Measurements from ENCODE around the gene TBL1XR1.

TBL1XR1 gene

GRCh38 chr3:177177749-177178221 lies 19.5 kb downstream of the TBL1XR1 start:
- H4K8ac ChIP-seq (ENCODE audit: low read depth, low read length) = no peak overlapping the region
- no peak overlapping the region for H2BK120ac ChIP-seq (ENCODE audit: low read depth, low read length)
- H2AK5ac ChIP-seq (ENCODE audit: low read depth, low read length) = no peak overlapping the region
- no peak overlapping the region for H3K9ac ChIP-seq (ENCODE audit: low read depth, low read length, poor library complexity)
- WGBS, 2 donors (ENCODE audit: extremely low coverage in 2 of 2, insufficient read length in 2 of 2, insufficient replicate concordance in 1 of 2) = no CpG with 5 or more reads among the region's 8 CpGs
- H3K36me3 ChIP-seq (replicated peaks in 1 of 2; ENCODE audit: control insufficient read depth in 2 of 2, insufficient read depth in 2 of 2, low read length in 2 of 2) = peaks cover 2 to 60% of the 10 kb centered on the region in 2 donors
- no peak overlapping the region for H3K4me3 ChIP-seq (ENCODE audit: low read length in 2 of 2)
- H3K14ac ChIP-seq (ENCODE audit: low read length) = no peak overlapping the region
- no peak overlapping the region for H2AFZ ChIP-seq (ENCODE audit: low read length)
- no peak overlapping the region for H3K27ac ChIP-seq (replicated peaks; ENCODE audit: low read length)
- no peak overlapping the region for H2BK12ac ChIP-seq (ENCODE audit: low read length)
- no peak overlapping the region for H3K4ac ChIP-seq (ENCODE audit: low read length)
- H2BK15ac ChIP-seq (ENCODE audit: low read length) = no peak overlapping the region
- H3K4me1 ChIP-seq (ENCODE audit: control insufficient read depth in 2 of 2, insufficient read depth in 1 of 2, low read depth in 1 of 2, low read length in 2 of 2) = peaks cover 4 to 6% of the 10 kb centered on the region in 2 donors
- H3K18ac ChIP-seq (ENCODE audit: low read length) = no peak overlapping the region
- DNase-seq (ENCODE audit: low spot score) = no peak
- no peaks in the 10 kb centered on the region for H3K27me3 ChIP-seq (ENCODE audit: control insufficient read depth in 3 of 3, insufficient read depth in 3 of 3, low read depth in 1 of 3, low read length in 3 of 3)
- no peak overlapping the region for H2BK5ac ChIP-seq (ENCODE audit: low read length)
- H3K9me3 ChIP-seq (replicated peaks in 1 of 2; ENCODE audit: control insufficient read depth in 2 of 2, insufficient read depth in 1 of 2, low read depth in 1 of 2, low read length in 2 of 2) = peaks cover 0 to 37% of the 10 kb centered on the region in 2 donors
- no peak overlapping the region for H3K23ac ChIP-seq (ENCODE audit: low read depth, low read length, poor library complexity)
- no peak overlapping the region for H3K4me2 ChIP-seq (ENCODE audit: insufficient read depth, low read length, poor library complexity, severe bottlenecking)
- peaks cover 7% of the 10 kb centered on the region for H3K79me1 ChIP-seq (ENCODE audit: low read depth, low read length)
- no peak overlapping the region for H4K91ac ChIP-seq (ENCODE audit: low read depth, low read length, poor library complexity)

- Histone ChIP-seq H3K9me3 (replicated peaks in 1 of 2; ENCODE audit: control insufficient read depth in 2 of 2, insufficient read depth in 1 of 2, low read depth in 1 of 2, low read length in 2 of 2) (peaks cover 0 to 15% of the 10 kb centered on the region in 2 donors), H3K23ac (ENCODE audit: low read depth, low read length, poor library complexity) (no peak overlapping the region), H4K91ac (ENCODE audit: low read depth, low read length, poor library complexity) (no peak overlapping the region), H3K14ac (ENCODE audit: low read length) (no peak overlapping the region), H3K27me3 (ENCODE audit: control insufficient read depth in 3 of 3, insufficient read depth in 3 of 3, low read depth in 1 of 3, low read length in 3 of 3) (no peaks in the 10 kb centered on the region), H3K4me3 (ENCODE audit: low read length in 2 of 2) (no peak overlapping the region), H2BK15ac (ENCODE audit: low read length) (no peak overlapping the region), H3K4me1 (ENCODE audit: control insufficient read depth in 2 of 2, insufficient read depth in 1 of 2, low read depth in 1 of 2, low read length in 2 of 2) (peaks cover 6 to 8% of the 10 kb centered on the region in 2 donors), H3K27ac (replicated peaks; ENCODE audit: low read length) (no peak overlapping the region), H3K9ac (ENCODE audit: low read depth, low read length, poor library complexity) (no peak overlapping the region), H2BK5ac (ENCODE audit: low read length) (no peak overlapping the region), H3K18ac (ENCODE audit: low read length) (no peak overlapping the region), H3K36me3 (replicated peaks in 1 of 2; ENCODE audit: control insufficient read depth in 2 of 2, insufficient read depth in 2 of 2, low read length in 2 of 2) (peaks cover 0 to 68% of the 10 kb centered on the region in 2 donors), H3K79me1 (ENCODE audit: low read depth, low read length) (peaks cover 3% of the 10 kb centered on the region), H2AFZ (ENCODE audit: low read length) (no peak overlapping the region), H4K8ac (ENCODE audit: low read depth, low read length) (no peak overlapping the region), H2AK5ac (ENCODE audit: low read depth, low read length) (no peak overlapping the region), H2BK120ac (ENCODE audit: low read depth, low read length) (no peak overlapping the region), H2BK12ac (ENCODE audit: low read length) (no peak overlapping the region), H3K4me2 (ENCODE audit: insufficient read depth, low read length, poor library complexity, severe bottlenecking) (no peak overlapping the region), H3K4ac (ENCODE audit: low read length) (no peak overlapping the region)
- WGBS, 2 donors (ENCODE audit: extremely low coverage in 2 of 2, insufficient read length in 2 of 2, insufficient replicate concordance in 1 of 2) = no CpG with 5 or more reads among the region's 5 CpGs
- no peak for DNase-seq (ENCODE audit: low spot score)
Observed at GRCh38 chr3:177174607-177175170, 22.6 kb downstream of the TBL1XR1 start.

DNA sequence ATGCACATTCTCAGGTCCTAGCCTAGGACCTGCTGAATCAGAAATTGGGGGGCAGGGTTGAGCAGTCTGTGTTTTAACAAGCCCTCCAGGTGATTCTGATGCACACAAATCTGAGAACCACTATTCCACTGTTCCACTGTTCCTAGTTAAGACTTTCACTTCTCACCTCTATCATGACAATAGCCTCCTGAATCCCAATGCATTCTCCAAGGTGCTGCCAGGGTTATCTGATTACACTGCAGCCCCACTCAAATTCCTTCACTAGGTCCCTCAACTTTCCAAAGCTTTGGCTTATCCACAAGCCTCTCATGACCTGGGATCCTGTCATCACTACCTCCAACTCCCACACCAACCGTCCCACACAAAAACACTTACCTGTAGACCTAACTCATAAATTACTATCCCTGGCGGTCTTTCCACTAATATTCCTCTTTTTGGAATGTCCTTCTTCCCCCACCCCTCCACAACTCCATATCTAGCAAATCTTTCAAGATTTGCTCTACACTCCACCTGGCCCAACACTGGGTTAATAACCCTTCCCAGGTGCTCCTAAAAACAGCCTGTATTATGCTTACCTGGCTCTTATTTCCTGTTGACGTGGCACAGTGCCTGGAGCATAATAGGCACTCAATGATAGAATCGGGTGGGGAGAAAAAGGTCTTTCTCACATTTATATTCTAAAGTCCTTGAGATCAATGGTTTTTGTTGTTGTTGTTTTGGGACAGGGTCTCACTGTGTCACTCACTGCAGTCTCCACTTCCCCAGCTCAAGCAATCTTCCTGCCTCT lies 27.2 kb downstream of the TBL1XR1 start:
- Histone ChIP-seq H3K23ac (ENCODE audit: low read depth, low read length, poor library complexity) (no peak overlapping the region), H3K27ac (replicated peaks; ENCODE audit: low read length) (no peak overlapping the region), H4K91ac (ENCODE audit: low read depth, low read length, poor library complexity) (no peak overlapping the region), H2BK120ac (ENCODE audit: low read depth, low read length) (no peak overlapping the region), H4K8ac (ENCODE audit: low read depth, low read length) (no peak overlapping the region), H2BK12ac (ENCODE audit: low read length) (no peak overlapping the region), H3K36me3 (replicated peaks in 1 of 2; ENCODE audit: control insufficient read depth in 2 of 2, insufficient read depth in 2 of 2, low read length in 2 of 2) (peaks cover 0 to 78% of the 10 kb centered on the region in 2 donors), H3K9ac (ENCODE audit: low read depth, low read length, poor library complexity) (no peak overlapping the region), H2BK15ac (ENCODE audit: low read length) (no peak overlapping the region), H2BK5ac (ENCODE audit: low read length) (no peak overlapping the region), H3K4me2 (ENCODE audit: insufficient read depth, low read length, poor library complexity, severe bottlenecking) (no peak overlapping the region), H3K9me3 (replicated peaks in 1 of 2; ENCODE audit: control insufficient read depth in 2 of 2, insufficient read depth in 1 of 2, low read depth in 1 of 2, low read length in 2 of 2) (peaks cover 0 to 36% of the 10 kb centered on the region in 2 donors), H3K4me1 (ENCODE audit: control insufficient read depth in 2 of 2, insufficient read depth in 1 of 2, low read depth in 1 of 2, low read length in 2 of 2) (peaks cover 6 to 8% of the 10 kb centered on the region in 2 donors), H3K79me1 (ENCODE audit: low read depth, low read length) (peaks cover 4% of the 10 kb centered on the region), H3K4ac (ENCODE audit: low read length) (no peak overlapping the region), H3K14ac (ENCODE audit: low read length) (no peak overlapping the region), H3K4me3 (ENCODE audit: low read length in 2 of 2) (no peak overlapping the region), H3K18ac (ENCODE audit: low read length) (no peak overlapping the region), H2AK5ac (ENCODE audit: low read depth, low read length) (no peak overlapping the region), H3K27me3 (ENCODE audit: control insufficient read depth in 3 of 3, insufficient read depth in 3 of 3, low read depth in 1 of 3, low read length in 3 of 3) (no peaks in the 10 kb centered on the region), H2AFZ (ENCODE audit: low read length) (no peak overlapping the region)
- 100% methylated on average over 2 of the region's 4 CpGs; no CpG with 5 or more reads in 1 of the 2 donors for WGBS, 2 donors (ENCODE audit: extremely low coverage in 2 of 2, insufficient read length in 2 of 2, insufficient replicate concordance in 1 of 2)
- DNase-seq (ENCODE audit: low spot score) = no peak

DNA sequence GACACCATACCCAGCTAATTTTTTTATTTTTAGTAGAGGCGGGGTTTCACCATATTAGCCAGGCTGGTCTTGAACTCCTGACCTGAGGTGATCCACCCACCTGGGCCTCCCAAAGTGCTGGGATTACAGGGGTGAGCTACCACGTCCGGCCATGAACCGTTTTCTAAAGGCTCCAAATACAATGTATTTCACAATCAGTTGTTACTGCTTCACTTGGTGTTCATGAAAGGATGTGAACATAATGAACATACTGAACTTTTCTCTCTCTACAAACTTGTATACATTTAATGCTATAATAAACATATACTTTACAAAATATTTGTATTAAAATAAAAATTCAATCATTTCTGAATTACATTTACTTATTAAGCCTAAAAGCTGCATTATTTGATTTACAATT lies 28.9 kb downstream of the TBL1XR1 start:
- H3K79me1 ChIP-seq (ENCODE audit: low read depth, low read length) = peaks cover 4% of the 10 kb centered on the region
- no peak overlapping the region for H2BK12ac ChIP-seq (ENCODE audit: low read length)
- DNase-seq (ENCODE audit: low spot score) = no peak
- peaks cover 0 to 81% of the 10 kb centered on the region in 2 donors for H3K36me3 ChIP-seq (replicated peaks in 1 of 2; ENCODE audit: control insufficient read depth in 2 of 2, insufficient read depth in 2 of 2, low read length in 2 of 2)
- no peak overlapping the region for H3K23ac ChIP-seq (ENCODE audit: low read depth, low read length, poor library complexity)
- no peak overlapping the region for H3K4ac ChIP-seq (ENCODE audit: low read length)
- H3K27ac ChIP-seq (replicated peaks; ENCODE audit: low read length) = no peak overlapping the region
- no peak overlapping the region for H3K4me2 ChIP-seq (ENCODE audit: insufficient read depth, low read length, poor library complexity, severe bottlenecking)
- no CpG with 5 or more reads among the region's 4 CpGs for WGBS, 2 donors (ENCODE audit: extremely low coverage in 2 of 2, insufficient read length in 2 of 2, insufficient replicate concordance in 1 of 2)
- H3K4me3 ChIP-seq (ENCODE audit: low read length in 2 of 2) = no peak overlapping the region
- H4K91ac ChIP-seq (ENCODE audit: low read depth, low read length, poor library complexity) = no peak overlapping the region
- H2BK5ac ChIP-seq (ENCODE audit: low read length) = no peak overlapping the region
- no peaks in the 10 kb centered on the region for H3K27me3 ChIP-seq (ENCODE audit: control insufficient read depth in 3 of 3, insufficient read depth in 3 of 3, low read depth in 1 of 3, low read length in 3 of 3)
- H3K9me3 ChIP-seq (replicated peaks in 1 of 2; ENCODE audit: control insufficient read depth in 2 of 2, insufficient read depth in 1 of 2, low read depth in 1 of 2, low read length in 2 of 2) = peaks cover 0 to 35% of the 10 kb centered on the region in 2 donors
- H3K4me1 ChIP-seq (ENCODE audit: control insufficient read depth in 2 of 2, insufficient read depth in 1 of 2, low read depth in 1 of 2, low read length in 2 of 2) = peaks cover 0 to 4% of the 10 kb centered on the region in 2 donors
- no peak overlapping the region for H2BK15ac ChIP-seq (ENCODE audit: low read length)
- H2BK120ac ChIP-seq (ENCODE audit: low read depth, low read length) = no peak overlapping the region
- no peak overlapping the region for H2AK5ac ChIP-seq (ENCODE audit: low read depth, low read length)
- no peak overlapping the region for H3K18ac ChIP-seq (ENCODE audit: low read length)
- no peak overlapping the region for H3K9ac ChIP-seq (ENCODE audit: low read depth, low read length, poor library complexity)
- no peak overlapping the region for H4K8ac ChIP-seq (ENCODE audit: low read depth, low read length)
- H3K14ac ChIP-seq (ENCODE audit: low read length) = no peak overlapping the region
- no peak overlapping the region for H2AFZ ChIP-seq (ENCODE audit: low read length)

All from neuronal stem cell (in vitro differentiated cells).